ENCODE data around the gene RASA2. TPM values are rescaled to one million over a fixed set of nuclear protein-coding genes. Genes with fewer than 3 reads are reported as not detected.

RASA2 gene
- total and polyA plus RNA-seq, 10 of the 15 experiments (the other 5 are each of a cell fraction or from before 2014, with no cell fraction given), result 1.9 to 9.4 (median 7.2) TPM

- TF ChIP-seq SIX5 (IDR thresholded peaks at IDR 0.05; ENCODE audit: low read depth, low read length, severe bottlenecking), result no peak
- TF ChIP-seq YBX1 (IDR thresholded peaks at IDR 0.05), result no peak
- no peak for TF ChIP-seq SMC3 (IDR thresholded peaks at IDR 0.05; ENCODE audit: borderline replicate concordance, low read length)
- TF ChIP-seq, protein P1, sequence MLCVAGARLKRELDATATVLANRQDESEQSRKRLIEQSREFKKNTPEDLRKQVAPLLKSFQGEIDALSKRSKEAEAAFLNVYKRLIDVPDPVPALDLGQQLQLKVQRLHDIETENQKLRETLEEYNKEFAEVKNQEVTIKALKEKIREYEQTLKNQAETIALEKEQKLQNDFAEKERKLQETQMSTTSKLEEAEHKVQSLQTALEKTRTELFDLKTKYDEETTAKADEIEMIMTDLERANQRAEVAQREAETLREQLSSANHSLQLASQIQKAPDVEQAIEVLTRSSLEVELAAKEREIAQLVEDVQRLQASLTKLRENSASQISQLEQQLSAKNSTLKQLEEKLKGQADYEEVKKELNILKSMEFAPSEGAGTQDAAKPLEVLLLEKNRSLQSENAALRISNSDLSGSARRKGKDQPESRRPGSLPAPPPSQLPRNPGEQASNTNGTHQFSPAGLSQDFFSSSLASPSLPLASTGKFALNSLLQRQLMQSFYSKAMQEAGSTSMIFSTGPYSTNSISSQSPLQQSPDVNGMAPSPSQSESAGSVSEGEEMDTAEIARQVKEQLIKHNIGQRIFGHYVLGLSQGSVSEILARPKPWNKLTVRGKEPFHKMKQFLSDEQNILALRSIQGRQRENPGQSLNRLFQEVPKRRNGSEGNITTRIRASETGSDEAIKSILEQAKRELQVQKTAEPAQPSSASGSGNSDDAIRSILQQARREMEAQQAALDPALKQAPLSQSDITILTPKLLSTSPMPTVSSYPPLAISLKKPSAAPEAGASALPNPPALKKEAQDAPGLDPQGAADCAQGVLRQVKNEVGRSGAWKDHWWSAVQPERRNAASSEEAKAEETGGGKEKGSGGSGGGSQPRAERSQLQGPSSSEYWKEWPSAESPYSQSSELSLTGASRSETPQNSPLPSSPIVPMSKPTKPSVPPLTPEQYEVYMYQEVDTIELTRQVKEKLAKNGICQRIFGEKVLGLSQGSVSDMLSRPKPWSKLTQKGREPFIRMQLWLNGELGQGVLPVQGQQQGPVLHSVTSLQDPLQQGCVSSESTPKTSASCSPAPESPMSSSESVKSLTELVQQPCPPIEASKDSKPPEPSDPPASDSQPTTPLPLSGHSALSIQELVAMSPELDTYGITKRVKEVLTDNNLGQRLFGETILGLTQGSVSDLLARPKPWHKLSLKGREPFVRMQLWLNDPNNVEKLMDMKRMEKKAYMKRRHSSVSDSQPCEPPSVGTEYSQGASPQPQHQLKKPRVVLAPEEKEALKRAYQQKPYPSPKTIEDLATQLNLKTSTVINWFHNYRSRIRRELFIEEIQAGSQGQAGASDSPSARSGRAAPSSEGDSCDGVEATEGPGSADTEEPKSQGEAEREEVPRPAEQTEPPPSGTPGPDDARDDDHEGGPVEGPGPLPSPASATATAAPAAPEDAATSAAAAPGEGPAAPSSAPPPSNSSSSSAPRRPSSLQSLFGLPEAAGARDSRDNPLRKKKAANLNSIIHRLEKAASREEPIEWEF (IDR thresholded peaks at IDR 0.05; ENCODE audit: insufficient replicate concordance, low read depth, low read length), result no peak
- no peak for TF ChIP-seq NFIC (IDR thresholded peaks at IDR 0.05; ENCODE audit: low read depth, low read length)
- TF ChIP-seq EZH2 (IDR thresholded peaks at IDR 0.05; ENCODE audit: borderline replicate concordance, control insufficient read depth, low read depth, low read length), result no peak
- TF ChIP-seq ZBTB33 (IDR thresholded peaks at IDR 0.05), result no peak
- 0 out of 2 replicates have a peak, but pooled peaks have one; percentile 40 for TF ChIP-seq SIN3A (IDR thresholded peaks at IDR 0.05; ENCODE audit: low read depth, low read length)
- no peak for TF ChIP-seq SUZ12 (IDR thresholded peaks at IDR 0.05; ENCODE audit: unreplicated experiment)
- TF ChIP-seq SUPT20H (IDR thresholded peaks at IDR 0.05; ENCODE audit: borderline replicate concordance, control insufficient read depth, low read depth, low read length), result no peak
- no peak for TF ChIP-seq TCF7 (IDR thresholded peaks at IDR 0.05; ENCODE audit: borderline replicate concordance)
- TF ChIP-seq, protein P2, sequence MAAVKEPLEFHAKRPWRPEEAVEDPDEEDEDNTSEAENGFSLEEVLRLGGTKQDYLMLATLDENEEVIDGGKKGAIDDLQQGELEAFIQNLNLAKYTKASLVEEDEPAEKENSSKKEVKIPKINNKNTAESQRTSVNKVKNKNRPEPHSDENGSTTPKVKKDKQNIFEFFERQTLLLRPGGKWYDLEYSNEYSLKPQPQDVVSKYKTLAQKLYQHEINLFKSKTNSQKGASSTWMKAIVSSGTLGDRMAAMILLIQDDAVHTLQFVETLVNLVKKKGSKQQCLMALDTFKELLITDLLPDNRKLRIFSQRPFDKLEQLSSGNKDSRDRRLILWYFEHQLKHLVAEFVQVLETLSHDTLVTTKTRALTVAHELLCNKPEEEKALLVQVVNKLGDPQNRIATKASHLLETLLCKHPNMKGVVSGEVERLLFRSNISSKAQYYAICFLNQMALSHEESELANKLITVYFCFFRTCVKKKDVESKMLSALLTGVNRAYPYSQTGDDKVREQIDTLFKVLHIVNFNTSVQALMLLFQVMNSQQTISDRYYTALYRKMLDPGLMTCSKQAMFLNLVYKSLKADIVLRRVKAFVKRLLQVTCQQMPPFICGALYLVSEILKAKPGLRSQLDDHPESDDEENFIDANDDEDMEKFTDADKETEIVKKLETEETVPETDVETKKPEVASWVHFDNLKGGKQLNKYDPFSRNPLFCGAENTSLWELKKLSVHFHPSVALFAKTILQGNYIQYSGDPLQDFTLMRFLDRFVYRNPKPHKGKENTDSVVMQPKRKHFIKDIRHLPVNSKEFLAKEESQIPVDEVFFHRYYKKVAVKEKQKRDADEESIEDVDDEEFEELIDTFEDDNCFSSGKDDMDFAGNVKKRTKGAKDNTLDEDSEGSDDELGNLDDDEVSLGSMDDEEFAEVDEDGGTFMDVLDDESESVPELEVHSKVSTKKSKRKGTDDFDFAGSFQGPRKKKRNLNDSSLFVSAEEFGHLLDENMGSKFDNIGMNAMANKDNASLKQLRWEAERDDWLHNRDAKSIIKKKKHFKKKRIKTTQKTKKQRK (IDR thresholded peaks at IDR 0.05; ENCODE audit: low read depth, low read length), result no peak
- TF ChIP-seq MEF2B (IDR thresholded peaks at IDR 0.05; ENCODE audit: partially characterized antibody, poor library complexity, severe bottlenecking), result peak; percentile 49
- no peak for TF ChIP-seq PRDM15 (CRISPR knock-in tag; IDR thresholded peaks at IDR 0.05)
These were observed at the start of gene RASA2 (continued) for GRCh38 chr3:141486746-141487520.

All from GM12878 (cell line).